Keratinocyte (primary cell): ENCODE measurements around the gene APLP2. TPM values are rescaled to one million over a fixed set of nuclear protein-coding genes. Genes with fewer than 3 reads are reported as not detected.
A peak's percentile ranks its signal among the peaks of the same experiment; 100 is the strongest.

ENCODE experiments used
- DNase-seq: peaks from one replicate; pipeline ENCODE4 v3.0.0-alpha.2; 2011; ENCODE audit warnings: low read depth, missing footprints, low spot score
- FAIRE-seq: peaks from 2 replicates; lab custom pipeline; 2011; peaks lifted over from hg19 to GRCh38; lab: Jason Lieb, UNC
- H2AFZ ChIP-seq: 2 replicates; pipeline ENCODE4 v1.6.0; 2012; ENCODE audit warnings: low read length, control low read depth, inconsistent platforms; ENCODE audit not compliant: control insufficient read depth
- H3K27ac ChIP-seq: 2 replicates; pipeline ENCODE4 v1.5.1; 2011; ENCODE audit warnings: low read length; ENCODE audit not compliant: control insufficient read depth, insufficient read depth
- H3K27me3 ChIP-seq: 3 replicates; pipeline ENCODE4 v1.6.0; 2011; ENCODE audit warnings: low read length; ENCODE audit not compliant: control insufficient read depth, insufficient read depth; ENCODE audit errors: extremely low read depth
- H3K36me3 ChIP-seq, 2 experiments: 2 replicates in 1 of 2; 3 replicates in 1 of 2; pipeline ENCODE4 v1.5.1; 2011; ENCODE audit warnings: low read length in 2 of 2, mild to moderate bottlenecking in 1 of 2; ENCODE audit not compliant: control insufficient read depth in 2 of 2, insufficient read depth in 2 of 2; ENCODE audit errors: extremely low read depth in 1 of 2
- H3K4me1 ChIP-seq: 3 replicates; pipeline ENCODE4 v1.5.1; 2011; ENCODE audit warnings: low read length; ENCODE audit not compliant: control insufficient read depth, insufficient read depth; ENCODE audit errors: extremely low read depth
- H3K4me2 ChIP-seq: 3 replicates; pipeline ENCODE4 v1.6.0; 2011; ENCODE audit warnings: low read depth, low read length; ENCODE audit not compliant: control insufficient read depth, insufficient read depth; ENCODE audit errors: extremely low read depth
- H3K4me3 ChIP-seq, 3 experiments: fragments of 200-600 bp in 1 of 3; sonication (generic) in 1 of 3; 2 replicates in 2 of 3; 3 replicates in 1 of 3; pipeline ENCODE4 v1.5.1; 2011 to 2016; ENCODE audit warnings: low read length in 3 of 3, mild to moderate bottlenecking in 3 of 3, control low read depth in 2 of 3, inconsistent platforms in 1 of 3, low read depth in 1 of 3, mixed read lengths in 1 of 3, mixed run types in 1 of 3, moderate library complexity in 1 of 3; ENCODE audit not compliant: control insufficient read depth in 2 of 3, insufficient read depth in 2 of 3; ENCODE audit errors: extremely low read depth in 1 of 3
- H3K79me2 ChIP-seq: 2 replicates; pipeline ENCODE4 v1.6.0; 2012; ENCODE audit warnings: low read length; ENCODE audit not compliant: control insufficient read depth, insufficient read depth
- H3K9ac ChIP-seq: 3 replicates; pipeline ENCODE4 v1.6.0; 2011; ENCODE audit warnings: low read length; ENCODE audit not compliant: control insufficient read depth, insufficient read depth; ENCODE audit errors: extremely low read depth
- H3K9me1 ChIP-seq: 3 replicates; pipeline ENCODE4 v1.6.0; 2011; ENCODE audit warnings: low read length; ENCODE audit not compliant: control insufficient read depth, insufficient read depth; ENCODE audit errors: extremely low read depth
- H3K9me3 ChIP-seq: 2 replicates; pipeline ENCODE4 v1.5.1; 2012; ENCODE audit warnings: low read depth, low read length; ENCODE audit not compliant: control insufficient read depth
- H4K20me1 ChIP-seq: 3 replicates; pipeline ENCODE4 v1.6.0; 2011; ENCODE audit warnings: low read length; ENCODE audit not compliant: control insufficient read depth, insufficient read depth; ENCODE audit errors: extremely low read depth
- EZH2 ChIP-seq: IDR thresholded peaks from one replicate; pipeline ENCODE4 v1.6.1; 2012; ENCODE audit warnings: inconsistent platforms, mild to moderate bottlenecking, low read length, moderate library complexity
- dilution Hi-C: fragments of 300-500 bp; cut with MboI; formaldehyde crosslinking; loops from one replicate; pipeline ENCODE4 v1.7.0; 2020; ENCODE audit warnings: low sequenced_read_pairs; ENCODE audit not compliant: extremely low pct_ligation_motif_present
- polyA plus RNA-seq, 5 experiments: library from polyadenylated mRNA; depleted of rRNA in 3 of 5; stranded (reverse) in 3 of 5; stranded (forward) in 1 of 5; unstranded in 1 of 5; fragments of >200 nt; gene quantifications; 1 replicate in 1 of 5; 2 replicates in 3 of 5; 3 replicates in 1 of 5; pipeline versions ENCODE4 v1.2.1 to v1.2.3, GENCODE V29; 2011 to 2012; ENCODE audit warnings: missing spikeins in 2 of 5, low read depth in 1 of 5, low replicate concordance in 1 of 5
- TF ChIP-seq, protein P1 (sequence below), 3 experiments: IDR thresholded peaks in 1 of 3; conservative IDR thresholded peaks in 1 of 3; optimal IDR thresholded peaks in 1 of 3; 2 replicates in 2 of 3; 3 replicates in 1 of 3; pipeline versions ENCODE3 to v1.5.1; 2011; ENCODE audit warnings: low read length in 3 of 3, mild to moderate bottlenecking in 3 of 3, moderate library complexity in 2 of 3, control low read depth in 1 of 3, inconsistent platforms in 1 of 3; ENCODE audit not compliant: insufficient read depth in 2 of 3; ENCODE audit errors: extremely low read depth in 1 of 3

The APLP2 gene
- polyA plus RNA-seq, 1 donor (not counting 4 experiments of a cell fraction or from before 2014, with no cell fraction given), result 531 TPM

DNA sequence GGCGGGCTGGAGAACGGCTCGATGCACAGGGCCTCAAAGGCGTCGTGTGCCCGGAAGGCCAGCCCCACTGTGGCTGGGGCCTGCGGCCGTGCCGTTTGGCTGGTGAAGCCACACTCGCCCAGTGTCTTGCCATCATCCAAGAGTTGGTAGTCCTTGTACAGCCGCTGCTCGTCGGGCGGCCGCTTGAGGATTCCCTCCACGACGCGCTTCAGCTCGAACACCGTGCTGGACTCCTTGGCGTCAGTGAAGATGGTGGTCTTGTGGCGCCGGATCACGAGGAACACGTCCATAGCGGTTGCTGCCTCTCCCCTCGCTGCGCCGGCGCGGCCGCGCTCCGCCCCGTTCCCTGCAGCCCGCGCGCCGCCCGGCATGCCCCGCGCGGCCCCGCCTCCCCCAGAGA lies 36.8 kb upstream of the APLP2 start:
- no peak for FAIRE-seq
- no peak for TF ChIP-seq EZH2
- TF ChIP-seq, protein P1, sequence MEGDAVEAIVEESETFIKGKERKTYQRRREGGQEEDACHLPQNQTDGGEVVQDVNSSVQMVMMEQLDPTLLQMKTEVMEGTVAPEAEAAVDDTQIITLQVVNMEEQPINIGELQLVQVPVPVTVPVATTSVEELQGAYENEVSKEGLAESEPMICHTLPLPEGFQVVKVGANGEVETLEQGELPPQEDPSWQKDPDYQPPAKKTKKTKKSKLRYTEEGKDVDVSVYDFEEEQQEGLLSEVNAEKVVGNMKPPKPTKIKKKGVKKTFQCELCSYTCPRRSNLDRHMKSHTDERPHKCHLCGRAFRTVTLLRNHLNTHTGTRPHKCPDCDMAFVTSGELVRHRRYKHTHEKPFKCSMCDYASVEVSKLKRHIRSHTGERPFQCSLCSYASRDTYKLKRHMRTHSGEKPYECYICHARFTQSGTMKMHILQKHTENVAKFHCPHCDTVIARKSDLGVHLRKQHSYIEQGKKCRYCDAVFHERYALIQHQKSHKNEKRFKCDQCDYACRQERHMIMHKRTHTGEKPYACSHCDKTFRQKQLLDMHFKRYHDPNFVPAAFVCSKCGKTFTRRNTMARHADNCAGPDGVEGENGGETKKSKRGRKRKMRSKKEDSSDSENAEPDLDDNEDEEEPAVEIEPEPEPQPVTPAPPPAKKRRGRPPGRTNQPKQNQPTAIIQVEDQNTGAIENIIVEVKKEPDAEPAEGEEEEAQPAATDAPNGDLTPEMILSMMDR (optimal IDR thresholded peaks at IDR 0.05 in 1 of 3, IDR thresholded peaks at IDR 0.05 in 1 of 3, conservative IDR thresholded peaks at IDR 0.05 in 1 of 3; ENCODE audit: extremely low read depth in 1 of 3, insufficient read depth in 2 of 3, low read length in 3 of 3), result no peak
- no peak for DNase-seq
- Histone ChIP-seq H3K27me3 (no peaks in the 10 kb centered on the region), H3K9ac (no peak overlapping the region), H3K9me1 (no peaks in the 10 kb centered on the region), H3K4me2 (no peak overlapping the region), H3K36me3 (no peaks in the 10 kb centered on the region), H2AFZ (no peak overlapping the region), H3K9me3 (no peaks in the 10 kb centered on the region), H3K79me2 (no peaks in the 10 kb centered on the region), H3K27ac (no peak overlapping the region), H3K4me3 (no peak overlapping the region), H4K20me1 (no peaks in the 10 kb centered on the region), H3K4me1 (peaks cover 18% of the 10 kb centered on the region)
- dilution Hi-C loops, result no loop called here

DNA sequence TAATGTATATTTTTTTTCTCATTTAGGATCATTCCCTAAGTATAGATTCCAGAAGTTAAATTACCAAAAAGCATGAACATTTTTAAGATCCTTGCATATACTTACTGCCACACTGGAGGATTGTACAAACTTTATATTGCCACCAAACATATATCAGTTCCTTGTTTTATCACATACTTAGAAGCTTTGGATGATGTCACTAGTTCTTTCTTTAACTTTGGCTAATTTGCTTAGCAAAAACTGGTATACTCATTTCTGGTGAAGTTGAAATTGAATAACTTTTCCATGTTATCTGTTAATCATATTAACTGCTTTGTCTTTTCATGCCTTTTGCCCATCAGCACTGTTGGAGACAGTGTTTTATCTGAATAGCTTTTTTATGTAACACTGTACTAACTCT lies 35.5 kb upstream of the APLP2 start:
- Histone ChIP-seq H3K9me3 (no peaks in the 10 kb centered on the region), H3K9me1 (no peaks in the 10 kb centered on the region), H3K9ac (no peak overlapping the region), H3K27ac (no peak overlapping the region), H3K4me3 (no peak overlapping the region), H3K4me2 (no peak overlapping the region), H3K79me2 (no peaks in the 10 kb centered on the region), H3K4me1 (peaks cover 18% of the 10 kb centered on the region), H3K36me3 (no peaks in the 10 kb centered on the region), H2AFZ (peak overlapping the region; percentile 3), H3K27me3 (no peaks in the 10 kb centered on the region), H4K20me1 (no peaks in the 10 kb centered on the region)
- DNase-seq (no peak), FAIRE-seq (no peak)
- dilution Hi-C loops, result no loop called here
- TF ChIP-seq, protein P1 (optimal IDR thresholded peaks at IDR 0.05 in 1 of 3, IDR thresholded peaks at IDR 0.05 in 1 of 3, conservative IDR thresholded peaks at IDR 0.05 in 1 of 3; ENCODE audit: extremely low read depth in 1 of 3, insufficient read depth in 2 of 3, low read length in 3 of 3), result no peak
- no peak for TF ChIP-seq EZH2
